Pulmonary artery endothelial cell (primary cell): Measurements from ENCODE around the gene FTCDNL1. TPM values are rescaled to one million over a fixed set of nuclear protein-coding genes. Genes with fewer than 3 reads are reported as not detected.

Source experiments
- DNase-seq: peaks from one replicate; pipeline ENCODE4 v3.0.0-alpha.2; 2011; ENCODE audit warnings: low read depth, low spot score
- total RNA-seq: library from RNA; depleted of rRNA; stranded (reverse); fragments of >200 nt; gene quantifications from 2 replicates; pipeline ENCODE4 v1.2.3, GENCODE V29; 2014

FTCDNL1 gene
- total RNA-seq, 1 donor from 2014 or later, result 0.73 TPM

DNA sequence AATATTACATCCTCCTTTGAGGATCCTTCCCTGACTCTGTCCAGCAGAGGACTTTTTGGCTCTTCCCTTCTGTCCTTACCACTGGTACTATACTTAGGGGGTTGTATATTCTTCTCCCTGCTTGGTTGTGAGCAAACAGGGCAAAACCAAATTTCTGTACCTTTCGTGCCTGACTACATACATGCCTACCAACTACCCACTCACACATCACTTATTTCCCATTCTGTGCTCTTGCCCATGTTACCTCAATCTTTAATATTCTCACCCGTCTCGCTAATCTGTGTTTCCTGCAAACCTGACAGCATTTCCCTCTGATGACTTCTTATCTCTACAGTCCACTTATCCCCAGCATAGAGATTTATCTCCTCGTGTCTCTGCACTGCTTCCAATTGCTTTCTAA lies 58.6 kb downstream of the FTCDNL1 start:
- DNase-seq, result no peak

DNA sequence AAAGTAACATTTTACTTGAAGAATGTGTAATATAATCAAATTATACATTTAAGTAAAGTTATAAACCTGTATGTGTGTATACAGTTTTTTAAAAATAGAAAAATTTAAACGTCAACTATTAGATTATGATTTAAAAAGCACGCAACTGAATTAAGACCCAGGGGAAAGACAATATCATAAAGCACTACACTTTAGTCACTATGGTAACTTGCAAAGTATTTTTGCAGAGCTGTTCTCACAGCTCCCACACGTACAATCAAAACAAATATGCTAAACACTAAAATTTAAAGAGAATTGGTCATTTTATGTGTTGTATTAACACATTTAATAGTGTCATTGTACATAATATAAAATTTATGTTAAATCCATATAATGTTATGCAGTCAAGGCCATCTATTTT lies 59.7 kb downstream of the FTCDNL1 start:
- no peak for DNase-seq

DNA sequence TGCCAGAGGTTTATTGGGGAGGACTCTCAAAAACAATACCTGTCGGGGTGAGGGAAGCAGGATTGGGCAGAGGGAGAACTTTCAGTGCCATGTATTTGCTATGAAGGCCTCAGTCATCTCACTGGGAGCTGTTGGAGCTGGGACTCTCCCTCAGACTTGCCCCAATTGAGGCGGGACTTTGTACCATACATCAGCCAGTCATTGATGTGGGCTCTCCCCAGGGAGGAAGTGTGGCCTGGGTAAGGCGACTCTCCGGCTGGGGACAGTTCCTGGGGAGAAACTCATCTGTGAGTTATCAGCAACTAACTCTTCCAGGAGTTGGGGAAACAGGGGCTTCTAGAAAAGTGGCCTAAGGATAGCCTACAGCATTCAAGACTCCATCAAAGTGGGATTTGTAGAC lies 66.5 kb downstream of the FTCDNL1 start:
- no peak for DNase-seq

DNA sequence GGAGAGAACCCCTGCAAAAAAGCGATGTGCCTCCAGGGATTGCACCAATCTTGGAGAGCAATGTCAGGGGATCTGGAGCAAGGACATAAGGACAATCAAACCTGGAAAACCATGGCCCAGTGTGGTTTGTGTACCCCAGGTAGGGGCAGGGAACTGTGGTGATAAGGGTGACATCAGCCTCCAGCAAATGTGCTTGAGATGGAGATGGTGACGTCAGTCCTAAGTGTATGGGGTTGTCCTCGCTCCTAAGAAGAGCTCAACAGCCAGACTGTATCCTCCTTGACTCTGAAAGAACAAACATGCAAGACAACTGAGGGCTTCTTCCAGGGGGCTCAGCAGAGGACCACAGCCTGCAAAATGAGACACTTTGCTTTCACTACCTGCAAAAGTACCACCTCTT lies 71.4 kb downstream of the FTCDNL1 start:
- DNase-seq, result no peak

DNA sequence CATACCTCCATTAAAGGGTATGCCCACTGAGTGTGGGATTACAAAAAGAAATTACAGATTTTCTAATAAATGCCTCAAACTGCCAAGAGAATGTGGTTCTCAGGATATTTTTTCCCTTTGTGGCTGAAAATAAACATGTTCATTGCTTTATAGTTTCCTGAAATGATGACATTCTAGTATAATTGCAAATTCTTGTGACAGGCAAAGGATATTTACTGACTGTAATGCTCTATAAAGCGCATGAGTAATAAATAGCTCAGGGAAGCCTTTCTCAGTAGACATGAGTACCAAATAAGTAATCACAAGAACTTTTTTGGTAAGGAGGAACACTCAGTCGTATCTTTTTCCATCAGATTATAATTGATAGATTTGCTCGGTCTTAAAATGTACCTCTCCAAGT lies 72.3 kb downstream of the FTCDNL1 start:
- DNase-seq, result no peak

DNA sequence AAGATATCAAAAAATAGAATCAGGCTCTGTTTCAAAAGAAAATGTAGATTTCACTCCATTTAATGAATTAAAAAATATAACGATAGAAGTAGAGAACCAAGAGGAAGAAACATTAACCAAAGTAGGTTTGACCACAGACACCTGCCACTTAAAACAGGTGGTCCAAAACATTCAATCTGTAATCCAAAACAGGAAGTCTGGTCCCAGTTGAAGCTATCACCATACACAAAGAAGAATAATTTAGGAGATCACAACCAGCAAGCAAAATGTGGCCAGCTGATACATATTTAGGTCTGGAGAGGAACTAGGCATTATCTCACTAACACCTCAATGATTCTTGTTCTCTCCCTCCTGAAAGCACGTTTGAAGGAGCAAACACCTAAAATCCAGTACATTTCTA lies 73.1 kb downstream of the FTCDNL1 start:
- DNase-seq, result no peak

DNA sequence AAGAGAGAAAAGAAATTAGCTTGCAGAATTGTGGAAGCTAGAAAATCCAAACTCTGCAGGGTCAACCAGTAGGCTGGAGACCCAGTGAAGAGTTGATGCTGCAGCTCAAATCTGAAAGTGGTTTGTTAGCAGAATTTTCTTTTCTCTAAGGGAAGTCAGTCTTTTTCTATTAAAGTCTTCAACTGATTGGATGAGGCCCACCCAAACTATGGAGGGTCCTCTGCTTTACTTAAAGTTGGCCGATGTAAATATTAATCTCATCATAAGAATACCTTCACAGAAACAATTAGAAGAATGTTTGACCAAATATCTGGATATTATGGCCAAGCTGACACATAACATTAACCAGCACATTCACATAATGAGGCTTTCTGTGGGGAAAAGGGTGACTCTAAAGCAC lies 73.7 kb downstream of the FTCDNL1 start:
- no peak for DNase-seq

DNA sequence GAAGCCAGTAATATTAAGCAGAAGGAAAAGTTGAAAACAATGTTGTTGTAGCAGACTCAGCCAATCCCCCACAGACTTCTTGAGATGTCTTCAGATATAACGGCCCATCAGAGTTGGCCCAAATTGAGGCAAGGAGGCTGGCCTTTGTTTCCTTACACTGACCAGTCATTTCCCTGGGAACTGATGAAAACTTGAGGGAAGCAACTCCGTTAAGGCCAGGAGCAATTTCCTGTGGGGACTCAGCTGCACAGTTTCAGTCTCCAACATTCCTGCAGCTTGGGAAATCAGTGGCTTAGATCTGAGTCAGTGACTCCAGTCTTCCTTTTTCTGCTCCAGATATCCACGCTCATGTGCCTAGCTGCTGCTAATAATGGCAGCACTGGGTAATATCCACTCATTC lies 75.7 kb downstream of the FTCDNL1 start:
- no peak for DNase-seq

DNA sequence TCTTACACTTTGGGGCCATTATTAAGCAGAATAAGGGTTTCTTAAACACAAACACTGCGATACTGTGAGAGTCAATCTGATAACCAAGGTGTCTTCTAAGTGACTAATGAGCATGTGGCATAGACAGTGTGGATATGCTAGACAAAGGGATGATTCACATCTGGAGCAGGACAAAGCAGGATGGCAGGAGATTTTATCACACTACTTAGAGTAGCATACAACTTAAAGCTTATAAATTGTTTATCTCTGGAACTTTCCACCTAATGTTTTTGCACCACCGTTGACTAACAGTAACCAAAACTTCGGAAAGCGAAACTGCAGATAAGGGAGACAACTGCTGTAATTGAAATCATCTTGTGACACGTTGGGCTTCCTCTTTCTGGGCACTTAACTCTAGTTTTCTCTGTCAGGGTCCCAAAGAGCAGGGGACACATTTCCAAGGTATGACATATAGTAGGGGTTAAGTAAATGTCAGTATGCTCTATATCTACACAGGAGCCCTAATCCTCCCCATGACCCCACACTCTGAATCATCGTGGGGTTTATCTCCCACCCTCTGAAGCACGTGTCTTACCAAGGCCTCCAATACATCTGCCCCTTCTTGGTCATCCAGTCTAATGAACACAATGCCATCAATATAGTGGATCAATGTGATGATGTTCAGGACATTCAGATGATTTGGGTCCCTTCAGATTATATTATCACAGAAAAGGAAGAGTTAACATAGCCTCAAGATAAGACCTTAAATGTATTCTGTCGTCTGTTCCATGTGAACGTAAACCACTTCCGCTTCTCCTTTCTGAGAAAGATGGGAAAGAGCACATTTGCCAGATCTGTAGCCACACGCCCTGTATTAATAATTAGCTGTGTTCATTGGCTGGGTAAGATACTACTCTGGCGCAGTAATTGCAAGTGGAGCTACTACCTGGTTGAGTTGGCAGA lies 78.7 kb downstream of the FTCDNL1 start:
- DNase-seq, result no peak

DNA sequence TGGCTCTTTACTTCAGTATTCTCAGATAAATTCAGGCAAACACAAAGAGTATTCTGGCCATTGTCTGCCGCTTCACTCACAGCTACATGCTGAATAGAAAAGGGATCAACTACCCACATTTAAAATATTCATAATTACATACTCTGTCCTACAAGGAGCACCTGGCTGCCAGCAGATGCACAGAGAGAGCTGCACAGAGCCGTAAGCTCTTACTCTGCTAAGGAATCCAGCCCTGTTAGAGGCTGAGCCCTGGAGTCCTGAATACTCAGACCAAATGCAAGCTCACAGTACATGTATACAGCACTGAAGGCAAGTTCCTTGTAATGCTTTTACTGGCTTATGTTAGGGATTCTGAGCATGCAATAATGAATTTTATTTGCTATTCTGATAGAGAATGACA lies 80.3 kb downstream of the FTCDNL1 start:
- DNase-seq, result no peak

DNA sequence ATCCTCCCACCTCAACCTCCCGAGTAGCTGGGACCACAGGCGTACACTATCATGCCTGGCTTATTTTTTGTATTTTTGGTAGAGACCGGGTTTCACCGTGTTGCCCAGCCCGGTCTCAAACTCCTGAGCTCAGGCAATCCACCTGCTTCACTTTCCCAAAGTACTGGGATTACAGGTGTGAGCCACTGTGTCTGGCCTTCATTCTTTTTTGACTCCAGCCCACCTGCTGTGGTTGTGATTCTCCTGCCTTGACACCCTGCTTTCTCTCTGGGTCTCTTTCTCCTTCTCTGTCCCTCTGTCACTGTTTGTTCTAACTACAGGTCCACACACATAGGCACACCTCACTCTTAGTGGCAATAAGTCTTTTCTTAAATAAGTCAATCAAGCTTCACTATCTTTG lies 85.3 kb downstream of the FTCDNL1 start:
- DNase-seq, result no peak

DNA sequence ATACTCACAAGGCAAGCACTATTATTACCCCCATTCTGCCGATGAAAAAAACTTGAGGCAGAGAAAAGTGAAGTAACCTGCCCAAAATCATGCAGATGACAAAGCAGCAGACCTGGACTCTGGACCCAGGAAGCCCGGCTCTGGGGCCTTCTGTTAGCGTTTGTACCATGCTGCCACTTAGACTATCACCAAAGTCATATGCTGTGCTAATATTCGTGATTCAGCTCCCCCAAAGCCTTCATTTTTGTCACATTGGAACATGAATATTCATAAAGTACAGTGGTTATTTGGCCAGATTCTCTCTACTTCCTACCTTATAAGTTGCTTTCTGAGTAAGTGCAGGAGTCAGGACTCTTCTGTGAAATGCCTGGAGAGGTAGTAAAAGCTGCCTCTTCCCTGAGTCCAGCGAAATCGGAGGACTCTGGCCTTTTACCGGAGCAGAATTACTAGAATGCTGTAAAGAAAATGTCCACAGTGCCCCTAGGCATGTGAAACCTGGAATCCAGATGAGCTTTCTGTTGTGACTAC lies 86.7 kb downstream of the FTCDNL1 start:
- DNase-seq, result no peak

DNA sequence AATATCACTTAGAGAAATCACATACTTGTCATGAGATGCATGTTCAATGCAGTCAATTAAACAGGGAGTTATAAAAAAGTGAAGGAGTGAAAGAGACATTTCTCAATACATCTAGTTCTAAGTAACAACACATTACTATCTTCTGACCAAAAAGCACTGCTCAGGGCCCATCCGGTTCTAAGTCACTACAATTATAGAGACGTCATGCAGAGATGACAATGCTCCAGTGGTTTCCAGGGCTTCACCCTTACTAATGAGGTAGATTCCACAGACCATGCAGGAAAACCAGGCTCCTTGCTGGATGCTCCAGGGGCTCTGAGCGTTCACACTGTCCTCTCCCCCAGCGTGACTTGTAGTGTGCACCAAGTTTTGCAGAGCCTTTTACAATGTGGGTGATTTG lies 88.0 kb downstream of the FTCDNL1 start:
- no peak for DNase-seq

DNA sequence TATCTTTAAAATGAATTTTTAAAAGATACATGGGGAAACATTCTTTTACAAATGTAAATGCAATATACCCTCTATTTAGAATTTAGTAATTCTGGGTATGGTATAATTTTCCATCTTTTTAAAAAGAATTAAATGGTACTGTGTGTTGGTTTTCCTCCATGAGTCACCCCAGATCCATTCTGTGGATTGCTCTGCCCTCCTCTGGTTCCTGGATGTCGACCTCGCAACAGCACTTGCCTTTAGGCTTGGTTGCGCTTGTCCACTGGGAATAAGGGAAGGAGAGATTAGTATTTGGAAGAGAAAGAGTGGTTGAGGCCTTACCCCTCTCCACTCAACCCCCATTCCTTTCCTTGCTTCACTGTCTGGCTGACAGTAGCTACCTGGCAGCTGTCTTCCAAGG lies 90.4 kb downstream of the FTCDNL1 start:
- DNase-seq, result no peak

DNA sequence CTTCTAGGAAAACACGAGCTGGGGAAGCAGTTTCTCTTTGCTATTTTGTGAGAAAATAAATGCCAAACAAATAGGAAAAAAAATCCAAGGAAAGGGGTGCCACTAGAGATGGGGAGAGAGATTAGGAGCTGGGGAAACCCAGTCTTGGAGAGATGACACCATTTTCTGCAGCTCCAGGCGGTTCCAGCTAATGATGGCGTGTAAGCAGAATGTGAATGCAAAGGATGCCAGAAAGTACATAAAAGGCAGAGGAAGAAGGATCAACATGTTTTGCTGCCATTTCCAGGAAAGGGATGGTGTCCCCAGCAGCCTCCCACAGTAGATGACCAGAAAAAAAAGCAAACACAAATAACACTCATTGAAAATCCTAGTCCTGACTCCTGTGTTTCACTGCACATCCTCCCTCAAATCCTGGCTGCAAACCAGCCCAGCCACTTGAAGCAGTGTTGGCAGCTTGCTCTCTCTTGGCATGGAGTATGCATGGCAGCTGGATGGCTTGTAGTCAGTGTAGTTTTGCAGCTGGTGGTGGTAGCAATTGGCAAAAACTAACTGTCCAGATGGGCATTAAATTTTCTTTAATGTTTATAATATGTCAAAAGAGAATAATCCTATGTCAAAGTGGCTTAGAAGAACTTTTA lies 93.6 kb downstream of the FTCDNL1 start:
- no peak for DNase-seq

DNA sequence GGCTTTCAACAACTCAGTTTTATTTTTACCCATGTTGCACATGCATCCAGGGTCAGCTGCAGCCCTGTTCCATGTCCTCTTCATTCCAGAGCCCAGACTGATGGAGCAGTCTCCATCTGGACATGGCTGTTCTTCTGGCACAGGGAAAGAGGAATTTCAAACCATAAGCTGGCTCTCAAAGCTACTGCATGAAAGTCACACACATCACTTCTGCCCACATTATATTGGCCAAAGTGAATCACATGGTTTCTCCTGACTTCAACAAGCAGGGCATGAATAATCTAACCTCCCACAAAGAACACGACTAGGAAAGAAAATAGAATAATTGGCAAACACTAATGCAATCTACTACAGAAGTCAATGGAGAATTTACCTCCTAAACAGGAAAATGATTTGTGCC lies 94.2 kb downstream of the FTCDNL1 start:
- DNase-seq, result no peak

DNA sequence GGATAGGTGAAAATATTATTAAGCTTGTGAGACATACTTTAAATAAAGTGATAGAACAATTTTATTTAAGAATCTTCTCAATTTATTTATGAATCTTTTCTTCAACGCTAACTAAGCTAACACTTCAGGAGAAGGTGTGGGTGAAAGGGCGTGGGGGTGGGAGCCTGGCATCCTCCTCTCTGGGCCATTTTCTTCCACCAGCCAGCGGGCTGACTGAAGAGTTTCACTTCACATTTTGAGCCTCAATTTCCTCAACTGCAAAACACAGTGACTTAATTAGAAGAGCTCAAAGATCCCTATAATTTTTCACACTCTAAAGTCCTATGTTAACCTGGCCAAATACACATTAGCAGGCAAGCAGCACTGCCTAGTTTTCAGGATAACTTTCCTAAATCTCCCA lies 94.8 kb downstream of the FTCDNL1 start:
- DNase-seq, result no peak

DNA sequence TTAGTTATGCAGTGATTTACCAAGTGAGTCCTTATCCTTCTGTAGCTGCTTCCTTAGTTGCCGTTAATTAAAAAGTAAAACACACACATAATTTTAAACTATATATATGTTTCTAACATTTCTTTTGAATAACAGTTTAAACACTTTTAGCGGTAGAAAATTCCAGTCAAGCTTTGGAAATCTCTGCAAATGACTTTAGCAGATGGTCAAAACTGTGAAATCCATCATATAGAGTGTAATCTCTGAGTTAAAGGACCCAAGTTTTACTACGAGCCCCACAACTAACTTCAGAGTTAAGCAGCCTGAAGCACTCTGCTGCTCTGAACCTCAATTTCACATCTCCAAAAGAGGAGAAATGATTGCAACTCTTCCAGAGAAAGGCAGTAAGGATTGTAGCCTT lies 96.2 kb downstream of the FTCDNL1 start:
- DNase-seq, result no peak

DNA sequence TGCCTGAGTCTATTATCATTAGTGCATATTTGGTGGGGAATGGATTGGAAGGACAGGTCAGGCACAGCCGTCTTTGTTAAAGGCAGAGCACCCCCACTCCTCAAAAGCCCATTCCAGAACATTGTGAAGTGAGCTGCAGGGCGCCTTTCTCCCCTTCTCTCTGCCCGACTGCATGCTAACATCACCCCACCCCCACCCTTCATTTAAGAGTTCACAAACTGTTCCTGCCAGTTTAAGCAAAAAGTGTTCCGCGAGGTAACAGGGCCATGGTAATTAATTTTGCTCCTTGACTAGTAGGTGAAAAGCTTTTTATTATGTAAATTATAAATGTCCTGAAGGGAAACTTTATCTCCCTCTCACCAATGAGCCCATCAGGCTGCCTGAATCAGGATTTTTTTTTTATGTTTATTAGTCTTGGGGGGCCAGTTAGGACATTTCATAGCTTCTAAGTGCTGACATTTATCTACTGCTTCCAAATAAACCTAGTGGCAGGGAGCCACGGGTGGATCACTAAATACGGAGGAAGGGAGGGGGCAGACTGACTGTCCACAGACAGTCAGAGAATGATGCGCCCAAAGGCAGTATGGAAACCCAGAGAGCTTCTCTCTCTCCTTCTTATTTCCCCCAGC lies 99.4 kb downstream of the FTCDNL1 start:
- DNase-seq, result no peak

DNA sequence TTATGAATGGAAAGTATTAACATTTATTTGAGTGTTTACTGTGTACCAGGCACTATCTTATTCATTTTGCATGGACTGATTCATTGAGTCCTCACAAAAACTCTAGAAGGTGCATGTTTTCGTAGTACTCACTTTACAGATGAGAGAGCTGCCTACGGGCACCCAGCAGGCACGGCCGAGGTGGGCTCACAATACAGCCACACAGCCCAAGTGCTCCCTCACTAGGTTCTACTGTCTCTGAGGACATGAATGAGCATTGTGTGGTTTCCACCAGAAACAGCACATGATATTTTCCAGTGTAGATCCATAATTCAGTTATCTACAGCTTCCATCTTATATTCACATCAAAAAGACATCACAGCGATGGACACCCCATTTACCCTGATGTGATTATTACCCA lies 101.4 kb downstream of the FTCDNL1 start:
- no peak for DNase-seq

DNA sequence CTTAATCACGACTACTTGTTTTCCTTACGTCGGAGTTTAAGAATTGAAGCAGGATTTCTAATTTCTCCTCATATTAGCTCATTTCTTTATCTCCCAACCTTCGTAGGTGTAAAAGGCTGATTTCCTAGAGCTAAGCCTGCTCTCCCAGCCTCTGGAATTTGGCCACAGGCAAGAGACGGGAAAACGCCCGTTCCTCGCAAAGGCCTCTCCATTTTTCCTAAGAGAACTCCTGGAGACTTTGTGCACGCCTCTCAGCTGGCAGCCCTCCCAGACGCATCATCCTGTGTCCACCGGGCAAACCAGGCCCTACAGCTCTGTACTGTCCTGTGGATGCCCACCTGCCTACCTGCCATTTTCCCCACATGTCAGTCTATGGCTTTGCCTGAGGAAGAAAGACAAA lies 106.3 kb downstream of the FTCDNL1 start:
- no peak for DNase-seq

DNA sequence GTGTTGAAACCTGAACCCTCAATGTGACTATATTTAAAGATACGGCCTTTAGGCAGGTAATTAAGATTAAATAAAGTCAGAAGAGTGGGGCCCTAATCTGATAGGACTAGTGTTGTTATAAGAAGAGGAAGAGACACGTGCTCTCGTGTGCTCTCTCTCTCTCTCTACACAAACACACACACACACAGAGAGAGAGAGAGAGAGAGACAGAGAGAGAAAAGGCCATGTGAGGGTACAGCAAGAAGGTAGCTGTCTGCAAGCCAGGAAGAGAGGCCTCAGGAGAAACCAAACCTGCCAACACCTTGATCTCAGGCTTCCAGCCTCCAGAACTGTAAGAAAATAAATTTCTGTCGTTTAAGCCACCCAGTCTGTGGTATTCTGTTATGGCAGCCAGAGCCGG lies 106.7 kb downstream of the FTCDNL1 start:
- DNase-seq, result no peak
